ENCODE results near the gene CYP19A1. TPM values are rescaled to one million over a fixed set of nuclear protein-coding genes. Genes with fewer than 3 reads are reported as not detected.

Gene CYP19A1
- total and polyA plus RNA-seq, 2 of the 8 experiments (the other 6 are each of a cell fraction or from before 2014, with no cell fraction given), result not detected

DNA sequence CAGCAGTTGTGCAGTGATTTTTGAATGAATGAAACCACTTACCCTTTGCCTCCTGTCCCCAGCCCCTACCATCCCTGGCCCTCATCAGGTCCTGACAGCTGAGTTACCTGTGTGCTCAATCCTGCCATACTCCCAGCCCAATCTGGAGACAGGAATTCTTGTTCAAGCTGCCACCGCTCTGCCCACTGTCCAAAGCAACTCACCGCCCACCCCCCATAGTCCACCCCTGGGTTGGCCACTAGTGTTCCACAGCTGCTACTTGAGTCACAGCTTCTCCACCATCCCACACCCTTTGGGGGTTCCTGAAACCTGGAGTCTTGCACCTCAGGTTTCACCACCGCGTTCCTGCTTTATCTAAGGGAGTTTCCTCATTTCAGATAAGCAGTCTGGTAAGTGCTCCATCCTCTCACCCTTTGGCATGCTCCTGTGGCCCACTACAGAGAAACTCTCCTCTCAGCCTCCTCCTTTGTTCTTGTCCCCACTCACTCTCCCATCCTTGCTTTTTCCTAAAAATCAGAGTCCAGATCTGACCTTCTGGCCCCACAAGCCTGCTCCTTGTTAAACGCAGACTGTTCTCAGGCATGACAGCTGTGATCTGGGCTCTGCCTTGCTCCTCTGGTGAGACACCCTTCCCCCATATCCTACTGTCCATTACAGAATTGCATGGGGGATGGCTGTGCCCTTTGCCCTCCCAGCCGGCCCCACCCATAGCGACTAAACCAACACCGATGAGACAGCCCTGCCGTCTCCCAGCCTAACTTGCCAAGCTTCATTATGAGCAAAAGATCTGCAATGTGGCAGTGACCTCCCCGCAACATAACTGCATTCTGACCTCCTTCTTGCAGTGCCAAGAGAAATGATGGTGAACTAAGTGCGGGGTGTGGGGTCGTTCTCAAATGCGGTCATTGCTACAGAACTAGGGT is 50.0 kb downstream of the CYP19A1 start:
- Histone ChIP-seq H4K5ac (ENCODE audit: insufficient read length, low read depth, low read length) (no peak overlapping the region), H2AK5ac (ENCODE audit: low read depth, low read length) (no peak overlapping the region), H3K27me3 (replicated peaks in 1 of 4; ENCODE audit: control insufficient read depth in 3 of 4, extremely low read depth in 1 of 4, insufficient read depth in 3 of 4, low read length in 3 of 4) (no peaks in the 10 kb centered on the region), H3K23ac (ENCODE audit: insufficient read length) (no peak overlapping the region), H3K56ac (replicated peaks; ENCODE audit: insufficient read length, low read depth, low read length) (no peak overlapping the region), H3K4me3 (ENCODE audit: extremely low read depth in 1 of 4, insufficient read depth in 2 of 4, low read depth in 3 of 4, low read length in 4 of 4) (no peak overlapping the region), H4K91ac (replicated peaks; ENCODE audit: insufficient read length, low read length) (no peak overlapping the region), H3K79me1 (ENCODE audit: low read depth, low read length) (no peaks in the 10 kb centered on the region), H3K18ac (ENCODE audit: extremely low read depth, low read length) (no peak overlapping the region), H3K27ac (ENCODE audit: low read depth, low read length) (no peak overlapping the region), H3K4me2 (ENCODE audit: insufficient read depth in 1 of 2, low read depth in 2 of 2, low read length in 2 of 2) (no peak overlapping the region), H2AFZ (ENCODE audit: low read length) (no peak overlapping the region), H3K9ac (replicated peaks in 1 of 4; ENCODE audit: extremely low read depth in 1 of 4, low read depth in 3 of 4, low read length in 3 of 4) (no peak overlapping the region), H2BK5ac (ENCODE audit: low read depth, low read length) (no peak overlapping the region), H3K79me2 (ENCODE audit: control insufficient read depth in 1 of 2, insufficient read depth in 2 of 2, low read length in 2 of 2) (no peaks in the 10 kb centered on the region), H3K9me3 (ENCODE audit: insufficient read depth in 2 of 2, low read depth in 1 of 2, low read length in 1 of 2) (peaks cover 0 to 2% of the 10 kb centered on the region in 2 experiments; a peak in 1 of 4 replicates), H2BK20ac (ENCODE audit: low read length) (no peak overlapping the region), H3K36me3 (ENCODE audit: control insufficient read depth in 2 of 4, insufficient read depth in 4 of 4, low read length in 3 of 4) (no peaks in the 10 kb centered on the region), H3K4me1 (replicated peaks in 1 of 4; ENCODE audit: control insufficient read depth in 3 of 4, insufficient read depth in 4 of 4, low read length in 3 of 4) (no peaks in the 10 kb centered on the region), H3K23me2 (ENCODE audit: low read depth, low read length) (no peaks in the 10 kb centered on the region), H2BK12ac (ENCODE audit: low read depth, low read length) (no peak overlapping the region), H4K20me1 (replicated peaks in 1 of 2; ENCODE audit: control insufficient read depth in 1 of 2, insufficient read depth in 2 of 2, low read length in 2 of 2) (peaks cover 0 to 2% of the 10 kb centered on the region in 2 experiments), H2BK15ac (ENCODE audit: low read length) (no peak overlapping the region), H3K4ac (replicated peaks; ENCODE audit: insufficient read length, low read depth, low read length) (no peak overlapping the region), H2BK120ac (replicated peaks; ENCODE audit: low read depth, low read length) (no peak overlapping the region), H3K14ac (ENCODE audit: insufficient read length) (no peak overlapping the region), H4K8ac (ENCODE audit: extremely low read depth, insufficient read depth, low read length) (no peak overlapping the region)
- FAIRE-seq, result no peak
- DNase-seq (ENCODE audit: low read depth in 1 of 2, low spot score in 2 of 2), result no peak
- ChIA-PET CTCF (ENCODE audit: partially characterized antibody) (interaction anchor here (1.2 to 12.0 kb wide), 17 partner anchors 9 to 211 kb away, joined by 3 to 263 read pairs (median 9); no protein-coding TSS in a partner anchor), POLR2A (ENCODE audit: partially characterized antibody) (no interaction called here)
- 94% methylated on average over 13 of the region's 13 CpGs; no CpG with 5 or more reads in 1 of the 2 experiments for WGBS, 2 experiments (ENCODE audit: extremely low coverage in 1 of 2, insufficient coverage in 1 of 2, insufficient read length in 1 of 2, insufficient replicate concordance in 2 of 2, low coverage in 1 of 2, low lambda C conversion rate in 2 of 2, missing lambda C conversion rate in 1 of 2)
- TF ChIP-seq TAF1 (IDR thresholded peaks at IDR 0.05; ENCODE audit: low read depth, low read length) (no peak), CHD2 (IDR thresholded peaks at IDR 0.05; ENCODE audit: low read length) (no peak), MAFK (IDR thresholded peaks at IDR 0.05; ENCODE audit: low read depth, low read length) (no peak), HDAC2 (IDR thresholded peaks at IDR 0.05; ENCODE audit: borderline replicate concordance in 1 of 2, low read depth in 2 of 2, low read length in 2 of 2) (no peak), GABPA (IDR thresholded peaks at IDR 0.05; ENCODE audit: borderline replicate concordance, insufficient read depth, low read length) (no peak), RXRA (IDR thresholded peaks at IDR 0.05; ENCODE audit: insufficient read depth, low read depth, low read length) (no peak), CTCF (IDR thresholded peaks at IDR 0.05; ENCODE audit: control extremely low read depth in 1 of 3, insufficient read depth in 1 of 3, low read depth in 1 of 3, low read length in 3 of 3) (no peak), HDAC6 (IDR thresholded peaks at IDR 0.05; ENCODE audit: low read depth, low read length) (no peak), TBP (IDR thresholded peaks at IDR 0.05; ENCODE audit: low read depth, low read length) (no peak)
